GM12892 (cell line): ENCODE measurements around the gene ARSB.

Experiments
- POLR2A ChIP-seq: IDR thresholded peaks from 2 replicates; pipeline ENCODE4 v1.6.1; 2011; ENCODE audit warnings: low read depth, low read length, control low read depth
- POLR2AphosphoS5 ChIP-seq: IDR thresholded peaks from 2 replicates; pipeline ENCODE4 v1.6.1; 2011; ENCODE audit warnings: low read depth, low read length, control low read depth

DNA sequence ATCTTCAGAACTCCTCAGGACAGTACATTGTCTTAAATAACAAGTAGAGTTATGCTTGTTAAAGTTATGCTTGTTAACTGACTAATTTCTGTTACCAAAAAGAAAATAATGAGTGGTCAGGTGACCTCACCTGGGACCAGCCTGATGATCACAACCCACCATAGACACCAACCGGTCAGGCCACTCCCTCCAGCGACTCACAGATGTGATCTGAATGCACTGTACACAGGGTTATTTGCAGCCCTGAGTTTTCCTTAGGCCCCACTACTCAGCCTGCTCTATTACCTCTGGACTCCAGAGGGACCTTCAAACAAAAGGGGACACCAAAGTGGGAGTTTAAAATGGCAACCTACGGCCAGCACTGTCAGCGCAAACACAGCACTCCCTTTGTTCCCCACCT lies 55.3 kb downstream of the ARSB start:
- TF ChIP-seq POLR2AphosphoS5 = no peak
- TF ChIP-seq POLR2A = no peak
